Esophagus squamous epithelium (tissue), 4 donors: ENCODE measurements around the gene PPFIBP1.
A peak's percentile ranks its signal among the peaks of the same experiment; 100 is the strongest.

ENCODE experiments used
- CTCF ChIP-seq, 6 experiments: fragments of 450-650 bp in 4 of 6; fragments of 200-600 bp in 2 of 6; sonication (generic) in 2 of 6; IDR thresholded peaks; one replicate each; pipeline ENCODE4 v1.5.1; 2016 to 2019; ENCODE audit warnings: antibody characterized with exemption in 6 of 6, mild to moderate bottlenecking in 4 of 6, moderate library complexity in 4 of 6
- POLR2A ChIP-seq, 4 donors: fragments of 450-650 bp; IDR thresholded peaks; one replicate each; pipeline ENCODE4 v1.6.1; 2017; ENCODE audit warnings: antibody characterized with exemption in 4 of 4, mild to moderate bottlenecking in 4 of 4, moderate library complexity in 3 of 4

- TF ChIP-seq CTCF (IDR thresholded peaks at IDR 0.05) (peak in 4 of 6 experiments; percentile 32 to 47 (median 36)), POLR2A (IDR thresholded peaks at IDR 0.05) (peak in 3 of 4 donors; percentile 72 to 89 (median 80))
These were observed at the start of gene PPFIBP1 for GRCh38 chr12:27523642-27524493.
